Fibroblast of skin of left biceps (primary cell): ENCODE results near the gene PRDX6.
A peak's percentile ranks its signal among the peaks of the same experiment; 100 is the strongest.
"Not testable (repeated sequence)": the region's sequence is repeated elsewhere in the genome, so short reads cannot be mapped to it uniquely, and the experiment has no call there.

Source experiments
- DNase-seq, 2 experiments: peaks; one replicate each; pipeline ENCODE4 v3.0.0-alpha.2; 2013; ENCODE audit warnings: low read depth in 2 of 2

PRDX6 gene, protein sequence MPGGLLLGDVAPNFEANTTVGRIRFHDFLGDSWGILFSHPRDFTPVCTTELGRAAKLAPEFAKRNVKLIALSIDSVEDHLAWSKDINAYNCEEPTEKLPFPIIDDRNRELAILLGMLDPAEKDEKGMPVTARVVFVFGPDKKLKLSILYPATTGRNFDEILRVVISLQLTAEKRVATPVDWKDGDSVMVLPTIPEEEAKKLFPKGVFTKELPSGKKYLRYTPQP

DNA sequence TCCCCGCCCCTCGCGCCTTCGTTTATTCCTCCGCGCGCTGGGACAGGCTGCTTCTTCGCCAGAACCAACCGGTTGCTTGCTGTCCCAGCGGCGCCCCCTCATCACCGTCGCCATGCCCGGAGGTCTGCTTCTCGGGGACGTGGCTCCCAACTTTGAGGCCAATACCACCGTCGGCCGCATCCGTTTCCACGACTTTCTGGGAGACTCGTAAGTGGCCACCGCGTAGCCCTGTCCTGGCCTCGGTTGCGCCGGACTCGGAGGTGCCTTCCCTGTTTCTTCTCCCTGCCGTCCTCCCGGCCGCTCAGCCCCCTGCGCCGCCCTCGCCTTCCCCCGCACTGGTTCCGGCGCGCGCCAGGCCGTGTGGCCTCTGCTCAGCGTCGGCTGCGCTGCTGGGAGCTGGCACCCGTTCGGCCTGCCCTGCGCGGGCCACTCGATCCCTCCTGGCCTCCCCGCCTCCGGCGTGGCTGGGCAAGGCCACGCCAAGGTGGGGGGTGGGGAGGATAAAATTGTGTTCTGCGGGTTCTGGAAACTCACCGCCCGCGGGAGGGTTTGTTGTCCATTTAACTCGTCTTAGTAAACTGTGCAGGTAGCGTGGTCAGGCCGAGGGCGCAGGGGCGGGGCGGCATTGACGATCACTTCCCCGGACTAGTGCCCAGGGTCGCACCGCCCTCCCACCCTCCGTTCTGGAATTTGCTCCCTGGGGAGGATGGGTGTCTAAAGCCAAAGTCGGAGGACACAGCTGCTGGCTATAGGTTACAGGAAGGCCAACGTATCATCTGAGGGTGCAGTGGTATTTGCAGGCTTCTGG lies at the start of gene PRDX6:
PRDX6 (plus strand) TSS at position 50 of the 808 bp plus-strand sequence; CDS start at position 113, 63 bp downstream.
- DNase-seq = peak in 1 of 2 experiments; percentile 59

DNA sequence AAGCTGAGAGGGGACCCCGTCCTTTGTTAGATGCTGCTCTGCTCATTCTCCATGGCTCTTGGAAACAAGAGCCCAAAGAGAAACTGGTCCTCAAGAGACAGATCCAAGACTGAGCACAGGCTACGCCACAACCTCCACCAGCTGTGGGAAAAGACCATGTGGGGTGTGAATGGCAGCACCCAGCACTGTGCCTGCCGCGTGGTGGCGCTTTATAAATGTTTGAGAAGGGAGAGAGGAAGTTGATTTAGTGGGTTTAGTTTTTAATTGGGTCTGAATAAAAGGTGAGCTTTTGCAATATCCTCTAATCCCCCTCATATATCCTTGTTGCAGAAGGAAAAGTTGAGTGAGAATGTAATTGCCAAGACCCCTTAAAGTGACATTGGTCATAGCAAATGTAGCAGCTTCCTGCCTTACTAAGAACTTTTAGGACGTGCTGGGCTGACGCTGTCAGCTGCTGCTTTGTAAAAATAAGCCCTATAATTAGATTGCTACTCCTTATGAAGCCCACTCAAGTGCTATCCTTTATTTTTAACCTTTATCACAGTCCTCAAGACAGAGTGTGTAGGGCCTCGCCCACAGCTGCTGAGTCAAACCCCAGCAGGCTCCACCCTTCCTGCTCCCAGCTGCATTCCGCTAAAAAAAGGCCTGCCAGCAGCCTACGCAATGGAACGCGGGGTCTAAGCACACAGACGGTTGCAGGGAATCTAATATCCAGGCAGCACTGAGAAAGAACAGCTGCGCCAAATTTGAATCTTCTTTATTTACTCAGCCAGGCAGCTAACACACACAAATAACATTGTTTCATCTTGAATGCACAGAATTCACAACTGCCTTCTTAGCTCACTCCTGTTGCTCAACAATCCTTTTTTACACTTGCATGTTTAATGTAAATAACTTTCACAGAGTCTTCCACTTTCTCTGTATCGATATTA lies 47.4 kb upstream of the PRDX6 start:
- DNase-seq = peak; percentile 81 to 82

DNA sequence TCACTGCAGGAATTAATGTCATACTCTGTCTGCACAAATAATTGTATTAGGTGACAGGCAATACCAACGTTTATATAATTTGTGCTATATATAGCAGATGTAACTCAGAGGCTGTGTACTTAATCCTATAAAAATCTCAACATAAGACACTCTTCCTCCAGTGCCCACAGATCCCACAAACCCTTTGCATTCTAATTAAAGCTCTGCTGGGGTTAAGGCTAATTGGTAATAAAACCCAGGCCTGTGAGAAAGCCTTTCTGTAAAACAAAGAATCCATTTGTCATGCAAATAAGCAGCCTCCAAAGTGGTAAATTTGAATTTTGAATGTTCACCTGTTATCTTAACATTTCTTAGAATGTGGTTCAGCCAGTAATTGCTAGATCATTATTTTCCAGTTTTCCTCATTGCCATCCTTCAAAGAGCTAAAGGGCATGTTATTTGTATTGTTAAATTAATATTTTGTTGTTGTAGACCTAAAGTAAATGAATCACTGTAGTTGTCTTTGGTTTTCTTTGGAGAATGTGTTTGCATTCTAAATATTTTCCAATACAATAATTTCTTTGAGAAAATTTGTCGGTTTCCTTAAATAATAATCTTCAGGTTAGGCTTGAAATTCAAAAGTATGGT lies 46.3 kb upstream of the PRDX6 start:
- no peak for DNase-seq

DNA sequence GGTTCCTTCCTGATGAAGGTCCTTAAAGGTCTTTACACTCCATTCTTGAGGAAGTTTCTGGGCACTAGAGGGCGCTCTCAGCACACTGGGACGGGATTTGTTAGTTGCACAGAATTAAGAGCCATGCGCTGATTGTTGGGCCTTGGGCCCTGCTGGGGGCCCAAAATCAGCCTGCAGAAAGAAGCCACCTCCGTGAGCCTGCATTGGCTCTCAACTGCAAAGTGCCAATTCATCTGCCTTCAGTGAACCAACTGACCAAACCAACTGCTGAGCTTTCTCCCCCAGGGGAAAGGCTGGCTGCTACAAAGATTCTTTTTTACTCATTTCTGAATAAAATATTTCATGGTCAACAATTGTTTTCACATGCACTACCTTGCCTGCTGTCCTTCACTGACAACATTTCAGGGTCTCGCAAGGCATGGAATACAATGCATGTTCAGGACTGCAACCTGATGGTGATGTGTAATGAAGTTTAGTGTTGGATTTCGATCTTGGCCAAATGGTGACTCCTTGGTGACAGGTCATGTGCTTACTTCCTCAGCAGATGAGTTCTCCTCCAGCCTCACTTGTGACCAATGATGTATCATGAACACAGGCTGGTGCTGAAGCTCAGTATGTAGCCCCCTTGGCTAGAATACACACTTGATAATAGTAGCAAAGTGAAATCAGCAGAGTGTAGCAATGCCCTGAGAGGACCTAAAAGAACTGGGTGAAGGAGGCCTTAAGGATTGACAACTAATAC lies 45.7 kb upstream of the PRDX6 start:
- peak; percentile 68 for DNase-seq

DNA sequence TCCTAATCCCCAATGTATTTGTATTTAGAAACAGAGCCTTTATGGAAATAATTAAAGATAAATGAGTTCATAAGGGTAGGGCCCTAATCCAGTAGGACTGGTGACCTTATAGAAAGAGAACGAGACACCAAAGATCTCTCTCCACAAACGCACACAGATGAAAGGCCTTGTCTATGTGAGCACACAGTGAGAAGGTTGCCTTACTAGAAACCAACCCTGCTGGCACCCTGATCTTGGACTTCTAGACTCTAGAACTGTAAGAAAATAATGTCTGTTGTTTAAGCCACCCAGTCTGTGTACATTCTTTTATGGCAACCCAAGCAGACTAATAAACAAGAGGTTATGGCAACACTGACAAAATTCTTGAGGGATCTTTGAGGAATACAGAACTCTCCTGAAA lies 44.8 kb upstream of the PRDX6 start:
- DNase-seq = no peak

DNA sequence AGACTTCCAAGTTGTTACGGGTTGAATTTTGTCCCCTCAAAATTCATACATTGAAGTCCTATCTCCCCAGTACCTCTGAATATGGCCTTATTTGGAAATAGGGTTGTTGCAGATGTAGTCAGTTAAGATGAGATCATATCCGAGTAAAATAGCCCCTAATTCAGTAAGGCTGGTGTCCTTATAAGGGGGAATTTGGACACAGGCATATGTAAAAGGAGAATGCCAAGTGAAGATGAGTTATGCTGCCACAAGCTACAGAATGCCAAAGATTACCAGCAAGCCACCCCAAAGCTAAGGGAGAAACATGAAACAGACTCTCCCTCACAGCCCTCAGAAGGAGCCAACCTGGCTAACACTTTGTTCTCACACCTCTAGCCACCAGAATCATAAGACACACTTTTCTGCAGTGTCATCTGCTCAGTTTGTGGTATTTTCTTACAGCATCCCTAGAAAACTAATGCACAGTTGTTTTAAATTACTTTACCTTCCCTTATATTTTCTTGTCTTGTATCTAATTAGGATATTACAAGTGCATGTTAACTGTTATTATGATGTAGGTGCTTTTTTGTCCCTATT lies 43.3 kb upstream of the PRDX6 start:
- no peak for DNase-seq

DNA sequence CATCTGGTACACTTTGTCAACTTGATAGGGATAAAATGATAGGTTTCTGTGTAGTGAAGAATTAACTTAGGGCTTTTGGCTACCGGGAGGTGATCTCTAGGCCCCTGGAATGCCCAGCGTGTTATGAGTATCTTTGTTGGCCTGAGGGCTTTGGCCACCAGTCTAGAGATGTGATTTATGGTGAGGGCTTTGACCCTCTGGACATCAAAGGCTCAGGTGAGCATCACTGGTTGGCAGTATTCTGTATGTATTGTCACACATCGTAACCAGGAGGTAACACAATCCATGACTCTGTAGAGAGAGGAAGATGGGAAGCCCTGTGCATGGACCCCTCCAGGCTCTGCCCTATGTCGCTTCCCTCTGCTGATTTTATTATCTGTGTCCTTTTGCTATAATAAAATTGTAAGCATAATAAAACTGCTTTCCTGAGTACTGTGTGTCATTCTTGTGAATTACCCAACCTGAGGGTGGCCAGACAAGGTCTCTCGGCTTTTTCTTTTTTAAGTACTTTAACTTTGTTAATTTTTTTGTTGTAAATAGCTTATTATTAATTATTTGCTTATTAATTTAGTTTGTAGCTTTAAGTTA lies 40.2 kb upstream of the PRDX6 start:
- no peak for DNase-seq

DNA sequence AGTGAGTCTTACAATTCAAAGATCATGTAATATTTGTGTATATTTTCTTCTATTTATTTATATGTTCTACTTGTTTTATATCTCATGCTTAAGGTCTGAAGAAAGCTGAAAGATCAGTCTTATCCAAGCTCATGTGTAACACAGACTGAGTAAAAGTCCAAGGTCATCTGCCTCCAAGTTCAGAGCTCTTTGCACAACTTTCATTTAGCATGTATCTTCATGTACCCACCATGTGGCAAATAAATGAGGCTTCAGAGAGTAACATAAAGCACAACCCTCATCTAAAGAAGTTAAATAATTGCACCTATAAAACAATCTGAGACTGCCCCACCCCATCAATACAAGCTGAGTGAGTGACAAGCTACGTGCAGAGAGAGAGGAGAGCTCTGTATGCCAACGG lies 38.5 kb upstream of the PRDX6 start:
- no peak for DNase-seq

DNA sequence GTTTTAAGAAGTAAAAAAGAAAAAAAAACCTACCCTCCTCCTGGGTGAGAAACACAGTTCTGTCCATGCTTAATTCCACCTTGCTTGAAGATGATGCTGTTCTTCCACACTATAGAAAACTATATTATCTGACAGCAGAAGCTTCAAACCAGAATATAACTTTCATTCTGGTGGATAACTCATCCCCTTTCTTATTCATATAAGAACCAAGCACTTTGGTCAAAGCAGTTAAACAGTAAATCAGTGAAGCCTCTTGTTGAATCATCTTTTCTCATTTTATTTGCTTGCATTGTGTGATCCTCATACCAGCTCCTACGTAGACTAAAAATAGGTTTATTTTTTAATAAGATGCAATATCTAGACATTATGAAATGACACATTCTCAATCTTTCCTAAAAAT lies 36.7 kb upstream of the PRDX6 start:
- DNase-seq = no peak

DNA sequence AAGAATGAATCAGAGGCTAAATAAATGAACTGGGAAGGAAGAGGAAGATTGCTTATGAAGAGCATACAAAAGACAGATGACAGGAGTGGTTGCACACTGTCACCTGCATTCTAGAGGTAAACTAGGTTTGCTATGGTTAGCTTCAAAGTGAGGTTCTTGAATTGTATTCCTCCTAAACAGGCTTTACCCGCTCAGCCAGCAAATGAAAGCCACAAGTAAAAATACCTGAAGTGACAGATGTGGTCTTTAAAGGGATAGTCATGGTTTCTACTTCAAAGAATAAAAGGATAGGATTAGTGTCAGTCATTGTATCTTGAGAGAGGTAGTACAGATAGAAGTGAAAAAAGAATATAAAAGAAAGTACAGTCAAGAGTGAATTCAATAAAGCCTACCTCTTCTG lies 32.4 kb upstream of the PRDX6 start:
- no peak for DNase-seq

DNA sequence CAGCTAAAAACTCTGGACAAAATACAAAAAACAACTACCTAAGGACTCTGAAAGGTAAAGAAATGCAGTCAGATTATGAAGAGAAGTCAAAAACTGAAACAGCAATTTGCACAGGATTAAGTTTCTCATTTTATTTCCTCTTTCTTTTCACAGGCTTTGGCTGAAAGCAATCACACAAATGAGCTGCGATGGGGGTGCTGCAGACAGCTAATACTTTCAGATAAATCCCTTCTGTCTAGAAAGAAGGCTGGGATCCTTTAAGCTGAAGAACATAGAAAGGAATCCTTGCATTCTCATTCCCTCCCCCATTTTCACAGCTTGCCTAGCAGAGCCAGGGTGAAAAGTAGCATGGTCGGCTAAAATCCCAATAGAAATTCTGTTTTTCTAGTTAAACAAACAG lies 32.0 kb upstream of the PRDX6 start:
- DNase-seq = no peak

DNA sequence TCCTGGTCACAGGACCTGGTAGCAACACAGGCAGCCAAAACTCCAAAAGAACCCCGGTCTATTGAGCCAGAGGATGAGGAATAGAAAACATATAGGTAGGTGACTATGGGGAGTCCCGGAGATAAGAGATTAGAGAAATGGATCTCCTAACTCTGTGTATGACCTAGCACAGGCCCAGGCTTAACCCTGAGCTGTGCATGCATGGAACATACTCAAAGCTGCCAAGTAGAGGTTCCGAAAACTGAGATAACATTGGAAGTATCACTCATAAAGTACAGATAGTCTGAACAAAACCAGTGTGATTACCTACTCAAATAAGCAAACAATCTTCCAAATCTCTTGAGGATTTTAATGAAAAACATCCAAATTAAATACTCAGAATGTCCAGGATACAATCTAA lies 31.5 kb upstream of the PRDX6 start:
- DNase-seq = no peak

DNA sequence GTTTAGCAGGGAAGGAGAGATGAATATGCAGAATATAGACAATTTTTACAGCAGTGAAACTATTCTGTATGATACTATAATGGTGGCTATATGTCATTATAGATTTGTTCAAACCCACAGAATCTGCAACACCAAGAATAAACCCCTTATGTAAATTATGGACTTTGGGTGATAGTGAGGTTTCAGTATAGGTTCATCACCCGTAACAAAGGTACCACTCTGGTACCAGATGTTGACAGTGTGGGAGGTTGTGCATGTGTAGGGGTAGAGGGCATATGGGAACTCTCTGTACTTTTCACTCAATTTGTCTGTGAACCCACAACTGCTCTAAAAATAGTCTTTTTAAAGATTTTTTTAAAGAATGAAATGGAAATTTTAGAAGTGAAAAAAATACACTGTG lies 29.9 kb upstream of the PRDX6 start:
- no peak for DNase-seq

DNA sequence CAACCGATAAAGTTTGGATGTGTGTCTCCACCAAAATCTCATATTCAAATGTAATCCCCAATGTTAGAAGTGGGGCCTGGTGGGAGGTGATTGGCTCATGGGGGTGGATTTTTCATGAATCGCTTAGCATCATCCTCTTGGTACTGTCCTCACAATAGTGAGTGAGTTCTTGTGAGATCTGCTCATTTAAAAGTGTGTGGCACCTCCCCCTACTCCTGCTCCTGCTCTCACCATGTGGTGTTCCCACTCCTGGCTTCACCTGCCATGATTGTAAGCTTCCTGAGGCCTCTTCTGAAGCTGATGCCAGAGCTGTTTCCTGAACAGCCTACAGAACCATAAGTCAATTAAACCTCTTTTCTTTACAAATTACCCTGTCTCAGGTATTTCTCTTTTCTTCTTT lies 28.2 kb upstream of the PRDX6 start:
- DNase-seq = no peak

DNA sequence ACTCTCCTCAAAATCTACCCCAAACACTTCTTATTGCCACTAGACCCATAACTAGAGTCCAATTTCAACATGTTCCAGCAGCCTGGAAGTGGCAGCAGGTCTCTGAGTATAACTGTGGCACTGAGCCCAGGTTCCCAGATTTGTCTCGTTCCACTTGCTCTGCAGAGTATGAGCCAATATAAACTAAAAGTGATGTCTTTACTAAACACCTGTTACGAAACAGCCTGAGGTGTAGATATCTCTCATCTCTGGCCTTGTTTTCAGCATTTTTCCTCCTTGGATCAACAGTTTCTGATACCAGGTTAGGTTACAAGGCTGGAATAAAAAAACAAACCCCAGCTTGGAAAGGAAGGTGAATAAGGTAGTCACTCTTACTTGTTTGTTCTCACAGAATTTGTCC lies 25.2 kb upstream of the PRDX6 start:
- no peak for DNase-seq

DNA sequence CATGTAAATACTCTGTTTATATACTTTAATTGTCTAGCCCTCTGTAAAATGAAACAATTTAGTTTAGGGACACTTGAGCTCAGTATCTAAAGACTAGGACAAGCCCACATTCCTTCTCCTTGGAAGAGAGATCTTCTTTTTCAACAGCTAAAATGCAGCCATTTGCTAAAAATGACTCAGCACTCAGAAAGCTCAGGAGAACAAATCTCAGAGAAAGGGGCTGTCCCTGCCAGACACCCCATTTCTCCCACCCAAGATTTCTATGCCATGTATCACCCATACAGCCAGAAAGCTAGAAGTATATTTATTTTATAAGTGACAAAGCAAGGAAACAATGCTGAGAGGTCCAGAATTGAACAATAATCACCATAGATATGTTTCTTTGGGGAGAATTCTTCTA lies 23.2 kb upstream of the PRDX6 start:
- no peak for DNase-seq

DNA sequence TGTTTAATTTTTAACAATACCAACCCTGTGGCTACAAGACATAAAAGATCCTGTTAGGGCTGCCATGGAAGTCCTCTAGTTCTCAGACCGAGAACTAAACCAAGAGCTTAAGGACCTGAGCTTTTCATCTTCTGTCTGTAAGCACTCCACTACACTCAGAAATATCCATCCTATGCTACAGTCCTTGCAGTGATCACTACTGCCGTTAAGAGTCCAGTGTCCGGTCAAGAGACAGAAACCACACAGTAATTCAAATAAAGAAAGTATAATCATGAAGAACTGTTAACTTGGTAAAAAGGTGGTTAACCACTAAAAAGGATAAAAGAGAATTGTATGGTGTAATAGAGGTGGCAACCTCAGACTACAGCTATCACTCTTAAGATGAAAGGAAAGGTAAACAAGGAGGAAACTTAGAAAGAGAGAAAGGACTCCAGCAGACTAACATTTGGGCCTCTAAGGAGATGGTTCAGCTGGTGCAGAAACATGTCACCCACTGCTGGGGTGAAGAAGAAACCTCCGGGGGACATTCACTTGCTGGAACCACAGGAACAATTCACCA lies 22.1 kb upstream of the PRDX6 start:
- DNase-seq = no peak

DNA sequence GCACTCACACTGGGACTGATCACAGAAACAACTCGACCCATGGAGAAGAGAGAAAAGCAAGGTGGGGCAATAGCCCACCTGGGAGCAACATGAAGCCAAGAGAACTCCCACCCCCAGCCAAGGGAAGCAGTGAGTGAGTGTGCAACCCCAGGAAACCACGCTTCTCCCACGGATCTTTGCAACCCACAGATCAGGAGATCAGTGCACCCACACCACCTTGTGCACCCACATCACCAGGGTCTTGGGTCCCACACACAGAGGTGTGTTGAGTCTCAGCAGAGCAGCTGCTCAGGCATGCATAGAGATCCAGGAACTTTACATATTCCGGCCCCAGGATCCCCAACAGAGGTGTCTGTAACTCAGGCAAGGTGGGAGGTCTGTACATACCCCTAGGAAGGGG lies 17.2 kb upstream of the PRDX6 start:
- DNase-seq = no peak

DNA sequence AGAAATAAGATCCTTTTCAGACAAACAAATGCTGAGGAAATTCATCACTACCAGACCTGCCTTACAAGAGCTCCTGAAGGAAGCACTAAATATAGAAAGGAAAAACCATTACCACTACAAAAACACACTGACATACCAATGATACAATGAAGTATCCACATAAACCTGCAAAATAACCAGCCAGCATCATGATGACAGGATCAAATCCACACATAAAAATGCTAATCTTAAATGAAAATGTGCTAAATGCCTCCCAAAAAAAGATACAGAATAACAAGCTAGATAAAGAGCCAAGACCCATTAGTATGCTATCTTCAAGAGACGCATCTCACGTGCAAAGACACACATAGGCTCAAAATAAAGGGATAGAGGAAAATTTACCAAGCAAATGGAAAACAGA lies 14.5 kb upstream of the PRDX6 start:
- DNase-seq = not testable (repeated sequence)

DNA sequence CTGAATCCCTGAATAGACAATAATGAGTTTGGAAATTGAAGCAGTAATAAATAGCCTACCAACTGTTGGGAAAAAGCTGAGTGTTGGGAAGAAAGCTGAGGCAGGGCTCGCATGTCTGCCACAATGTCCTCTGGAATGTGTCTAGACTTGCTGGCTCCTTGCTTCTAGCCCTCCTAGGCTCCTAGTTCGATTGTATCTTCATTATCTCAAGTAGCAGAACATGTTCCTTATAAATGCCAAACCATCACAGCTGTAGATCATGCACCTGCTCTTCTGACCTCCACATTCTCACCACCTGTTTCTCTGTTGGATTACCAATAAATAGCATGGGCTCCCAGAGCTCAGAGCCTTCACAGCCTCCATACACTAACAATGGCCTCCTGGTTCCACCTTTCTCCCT lies 12.9 kb upstream of the PRDX6 start:
- DNase-seq = not testable (repeated sequence)
